Measurements from ENCODE around the gene CFLAR.

DNA sequence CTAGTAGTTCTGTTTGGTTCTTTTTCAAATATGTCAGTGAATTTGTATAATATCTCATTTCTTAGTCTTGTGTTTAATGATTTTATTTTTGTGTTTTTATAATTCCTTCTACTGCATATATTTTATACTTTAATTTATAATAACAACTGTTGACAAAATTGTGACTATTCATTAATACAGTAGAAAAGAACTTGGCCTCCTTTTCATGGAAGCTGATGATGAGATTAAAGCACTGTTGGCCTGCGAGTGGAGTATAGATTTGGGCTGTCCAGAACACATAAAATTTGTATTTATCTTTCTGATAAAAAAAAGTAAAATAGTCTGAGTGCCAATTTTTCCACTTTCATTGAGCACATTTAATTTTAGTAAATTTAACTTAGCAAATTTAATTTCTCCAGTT is 12.1 kb downstream of the CFLAR start:
- TF ChIP-seq, protein P1, sequence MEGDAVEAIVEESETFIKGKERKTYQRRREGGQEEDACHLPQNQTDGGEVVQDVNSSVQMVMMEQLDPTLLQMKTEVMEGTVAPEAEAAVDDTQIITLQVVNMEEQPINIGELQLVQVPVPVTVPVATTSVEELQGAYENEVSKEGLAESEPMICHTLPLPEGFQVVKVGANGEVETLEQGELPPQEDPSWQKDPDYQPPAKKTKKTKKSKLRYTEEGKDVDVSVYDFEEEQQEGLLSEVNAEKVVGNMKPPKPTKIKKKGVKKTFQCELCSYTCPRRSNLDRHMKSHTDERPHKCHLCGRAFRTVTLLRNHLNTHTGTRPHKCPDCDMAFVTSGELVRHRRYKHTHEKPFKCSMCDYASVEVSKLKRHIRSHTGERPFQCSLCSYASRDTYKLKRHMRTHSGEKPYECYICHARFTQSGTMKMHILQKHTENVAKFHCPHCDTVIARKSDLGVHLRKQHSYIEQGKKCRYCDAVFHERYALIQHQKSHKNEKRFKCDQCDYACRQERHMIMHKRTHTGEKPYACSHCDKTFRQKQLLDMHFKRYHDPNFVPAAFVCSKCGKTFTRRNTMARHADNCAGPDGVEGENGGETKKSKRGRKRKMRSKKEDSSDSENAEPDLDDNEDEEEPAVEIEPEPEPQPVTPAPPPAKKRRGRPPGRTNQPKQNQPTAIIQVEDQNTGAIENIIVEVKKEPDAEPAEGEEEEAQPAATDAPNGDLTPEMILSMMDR (IDR thresholded peaks at IDR 0.05; ENCODE audit: low read length), result no peak
- TF ChIP-seq EZH2 (optimal IDR thresholded peaks at IDR 0.05; ENCODE audit: low read depth, low read length), result no peak
